Stimulated activated CD4-positive, alpha-beta T cell treated with anti-CD3 and anti-CD28 coated beads, Interleukin-15, amount 100 ng/mL, for 24 hours (primary cell): ENCODE measurements around the gene ETFB.
A peak's percentile ranks its signal among the peaks of the same experiment; 100 is the strongest.
"Not testable (repeated sequence)": the region's sequence is repeated elsewhere in the genome, so short reads cannot be mapped to it uniquely, and the experiment has no call there.

Experiments used
- DNase-seq: peaks from one replicate; pipeline ENCODE4 v3.0.0-alpha.2; 2020

ETFB gene

DNA sequence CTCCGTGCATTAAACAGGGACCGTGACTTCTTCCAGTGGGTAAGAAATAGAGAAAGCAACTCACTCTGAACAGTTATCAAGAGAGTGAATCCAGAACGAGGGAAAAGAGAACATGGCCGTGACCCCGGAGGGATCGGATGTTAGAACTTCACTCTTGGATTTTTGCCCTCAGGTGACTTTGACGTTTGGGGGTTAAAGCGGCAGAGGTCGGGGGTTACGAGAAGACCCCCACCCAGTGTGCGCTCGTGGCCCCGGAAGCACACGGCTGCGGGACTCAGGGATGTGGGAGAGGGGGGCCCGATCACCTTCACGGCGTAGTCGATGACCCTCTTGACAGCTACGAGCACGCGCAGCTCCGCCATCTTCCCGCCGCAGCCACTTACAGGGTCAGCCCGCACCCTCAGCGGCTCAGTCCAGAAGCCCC, at the start of gene ETFB:
ETFB (minus strand) TSS at position 424 of the 424 bp plus-strand sequence; CDS start at position 362, 62 bp downstream.
- DNase-seq: no peak

DNA sequence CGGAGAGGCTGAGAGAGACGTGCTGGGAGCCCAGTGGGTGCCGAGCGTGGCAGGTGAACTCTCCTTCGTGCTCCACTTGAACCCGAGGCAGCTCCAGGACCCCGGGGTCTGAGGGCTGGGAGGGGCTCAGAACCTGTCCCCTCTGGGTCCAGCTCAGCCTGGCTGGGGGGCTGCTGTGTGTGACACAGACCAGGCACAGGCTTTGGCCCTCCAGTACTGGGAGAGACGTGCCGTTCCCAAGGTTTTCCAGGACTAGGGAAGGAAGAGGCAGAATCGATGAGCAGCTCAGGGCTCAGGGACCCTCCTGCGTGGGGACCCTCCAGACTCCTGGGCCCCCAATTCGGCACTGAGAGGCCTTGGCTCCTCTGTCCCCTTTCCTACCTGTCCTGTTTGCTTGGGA, 49.0 kb upstream of the ETFB start:
- DNase-seq: no peak

DNA sequence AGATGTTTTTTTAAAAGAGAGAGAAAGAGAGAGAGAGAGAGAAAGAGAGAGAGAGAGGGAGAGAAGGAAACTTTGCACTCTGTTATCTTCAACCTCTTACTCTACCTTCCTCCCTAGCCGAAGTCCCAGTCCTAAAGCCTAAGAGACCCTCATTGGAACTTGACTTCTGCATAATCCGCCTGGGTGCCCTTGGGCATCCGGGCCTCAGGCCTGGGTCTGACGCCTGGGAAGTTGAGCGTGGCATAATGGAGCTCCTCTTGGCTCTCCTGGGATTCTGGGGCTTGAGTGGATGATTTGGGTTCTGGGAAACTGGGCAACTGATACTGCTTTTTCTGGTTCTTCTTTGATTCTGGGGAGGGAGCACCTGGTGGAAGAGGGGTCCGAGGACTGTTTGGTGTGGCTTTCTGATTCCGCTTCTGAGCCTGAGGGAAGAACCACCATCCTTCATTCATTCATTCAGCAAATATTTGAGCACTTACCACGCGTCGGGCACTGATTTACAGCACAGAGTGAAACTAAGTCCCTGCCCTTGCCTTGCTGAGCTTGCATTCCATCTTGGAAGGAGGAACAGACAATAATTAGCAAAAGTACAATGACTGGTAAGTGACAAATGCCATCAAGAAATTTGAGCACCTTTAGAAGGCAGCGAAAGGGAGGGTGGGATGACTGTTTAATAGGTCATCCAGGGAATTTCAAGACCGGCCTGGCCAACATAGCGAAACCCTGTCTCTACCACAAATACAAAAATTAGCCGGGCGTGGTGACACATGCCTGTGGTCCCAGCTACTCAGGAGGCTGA, 45.0 kb upstream of the ETFB start:
- no peak for DNase-seq

DNA sequence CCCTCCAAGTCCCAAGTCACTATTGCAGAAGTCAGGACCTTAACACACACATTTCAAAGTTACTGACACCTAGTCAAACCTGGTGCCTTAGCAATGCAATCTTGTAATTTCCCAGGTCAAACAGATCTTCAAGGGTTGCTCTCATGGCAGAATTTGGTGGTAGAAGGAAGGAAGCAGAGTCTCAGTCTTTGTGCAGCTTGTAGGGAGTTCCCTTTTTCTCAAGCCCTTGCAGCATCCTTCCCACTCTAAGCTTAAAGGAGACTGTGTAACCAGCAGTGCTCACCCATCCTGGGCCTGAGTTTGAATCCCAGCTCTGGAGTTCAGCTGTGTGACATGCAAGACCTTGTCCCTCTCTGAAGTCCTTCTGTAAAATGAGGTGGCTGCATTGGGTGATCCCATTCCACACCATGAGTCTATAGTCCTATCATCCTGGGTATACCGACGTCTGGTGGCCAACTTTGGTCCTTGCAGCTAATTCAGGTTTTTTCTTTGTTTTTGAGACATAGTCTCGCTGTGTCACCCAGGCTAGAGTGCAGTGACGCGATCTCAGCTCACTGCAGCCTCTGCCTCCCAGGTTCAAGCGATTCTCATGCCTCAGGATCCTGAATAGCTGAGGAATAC, 41.4 kb upstream of the ETFB start:
- DNase-seq: peak; percentile 34

DNA sequence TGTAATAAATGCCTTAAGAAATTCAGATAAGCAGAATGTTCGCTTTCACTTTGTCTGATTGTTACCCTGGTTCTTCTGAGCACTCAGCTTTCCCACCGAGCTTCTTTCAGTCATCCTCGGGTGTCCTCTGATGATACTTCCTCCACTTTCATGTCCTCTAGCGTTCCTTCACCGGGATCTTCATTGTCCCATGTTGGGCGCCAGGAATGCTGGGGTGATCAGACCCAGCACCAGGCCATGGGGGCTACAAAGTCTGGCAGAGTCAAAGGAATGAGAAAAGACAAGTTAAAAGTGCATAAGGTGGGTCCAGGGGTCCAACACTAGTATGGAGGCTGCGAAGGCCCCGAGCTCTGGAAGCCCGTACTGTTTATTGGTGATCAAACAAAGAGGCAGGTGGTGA, 35.9 kb upstream of the ETFB start:
- no peak for DNase-seq

DNA sequence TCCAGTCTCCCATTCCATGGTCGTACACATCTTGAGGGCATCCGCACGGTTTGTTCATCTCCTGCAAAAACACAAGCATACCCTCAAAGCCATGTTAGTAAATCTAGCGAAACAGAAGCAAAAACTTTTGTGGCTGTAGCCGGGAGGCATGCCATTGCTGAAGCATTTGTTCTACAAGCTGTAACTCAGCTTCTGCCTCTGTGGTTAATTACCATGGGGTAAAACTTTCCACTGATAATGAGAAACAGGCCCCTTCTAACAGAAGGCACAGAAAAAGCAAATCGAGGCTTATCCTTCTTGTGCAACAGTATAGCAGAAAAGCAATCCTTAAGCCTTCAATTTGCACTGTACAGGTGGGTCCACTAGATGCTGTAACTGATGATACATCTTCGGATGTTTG, 33.7 kb upstream of the ETFB start:
- not testable (repeated sequence) for DNase-seq

DNA sequence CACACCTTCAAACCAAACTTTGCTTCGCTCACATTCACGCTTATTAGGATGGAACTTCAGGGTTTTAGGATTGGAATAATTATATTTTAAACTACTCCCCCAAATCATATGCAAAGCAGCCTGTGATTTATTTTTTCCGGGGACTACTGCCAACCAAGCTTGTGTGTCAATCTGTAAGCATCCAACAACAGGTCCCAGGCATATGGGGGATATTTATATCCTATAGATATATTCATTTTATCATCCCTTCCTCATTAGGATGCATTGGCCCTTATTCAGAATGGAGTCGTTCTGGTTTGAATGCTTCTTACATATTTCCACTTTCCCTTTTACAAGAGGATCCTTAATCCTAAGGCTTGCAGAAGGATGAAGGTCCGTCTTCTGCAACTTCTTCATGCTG, 33.0 kb upstream of the ETFB start:
- DNase-seq: no peak

DNA sequence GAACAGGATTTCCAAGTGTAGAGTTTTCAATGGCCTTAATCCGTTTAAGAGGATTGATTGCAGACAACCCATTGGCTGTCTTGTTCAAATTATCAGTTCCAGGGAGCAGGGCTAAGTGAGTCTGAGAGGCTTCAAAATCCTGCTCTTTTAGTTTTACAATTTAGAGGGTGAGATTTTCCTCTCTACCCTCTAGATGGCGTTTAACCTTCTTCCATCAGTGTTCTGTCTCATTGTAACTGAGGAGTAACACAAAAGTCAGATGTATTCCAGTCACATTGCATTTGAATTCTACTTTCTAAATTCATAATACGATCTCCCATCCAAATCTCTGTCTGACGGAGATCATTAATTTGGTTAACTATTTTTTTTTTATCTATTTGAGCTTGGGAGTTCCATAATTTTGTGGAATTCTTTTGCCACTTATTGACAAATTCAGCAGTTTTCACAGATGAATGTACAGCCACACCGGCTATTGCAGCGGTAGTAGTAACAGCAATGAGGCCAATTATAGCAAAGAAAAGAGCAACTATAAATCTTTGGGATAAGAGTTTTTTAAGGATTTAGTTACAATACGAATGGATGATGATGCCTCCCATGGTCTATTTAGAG, 32.0 kb upstream of the ETFB start:
- DNase-seq: no peak

DNA sequence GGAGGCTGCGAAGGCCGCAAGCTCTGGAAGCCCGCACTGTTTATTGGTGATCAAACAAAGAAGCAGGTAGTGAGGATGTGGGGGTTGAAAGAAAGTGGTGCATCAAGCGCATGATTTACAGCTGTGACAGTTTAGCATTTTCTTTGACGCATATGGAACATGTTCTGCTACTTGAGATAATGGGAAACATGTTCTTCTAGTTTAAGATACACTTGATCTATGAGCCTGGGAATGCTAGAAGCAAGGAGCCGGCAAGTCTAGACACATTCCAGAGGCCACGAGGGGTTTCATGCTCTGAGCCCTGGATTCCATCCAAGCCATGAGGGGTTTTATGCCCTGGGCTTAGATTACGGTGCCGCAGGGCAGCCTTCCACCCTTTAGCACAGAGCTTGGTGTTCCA, 31.3 kb upstream of the ETFB start:
- DNase-seq: not testable (repeated sequence)

DNA sequence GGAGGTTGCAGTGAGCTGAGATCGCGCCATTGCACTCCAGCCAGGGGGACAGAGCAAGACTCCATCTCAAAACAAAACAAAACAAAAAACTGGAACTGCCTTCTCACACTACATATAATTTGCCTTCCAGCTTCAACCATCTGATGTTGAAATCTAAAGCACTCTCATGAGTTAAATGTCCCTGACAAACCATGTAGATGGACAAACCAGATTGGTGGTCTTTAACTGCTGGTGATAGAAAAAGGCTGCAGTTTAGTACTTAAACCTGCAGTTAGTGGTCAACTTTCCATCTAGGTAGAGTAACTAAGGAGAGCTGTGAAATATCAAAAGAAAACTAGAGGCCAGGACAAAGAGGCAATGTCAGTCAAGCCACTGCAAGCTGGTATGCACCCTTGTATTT, 30.0 kb upstream of the ETFB start:
- no peak for DNase-seq

DNA sequence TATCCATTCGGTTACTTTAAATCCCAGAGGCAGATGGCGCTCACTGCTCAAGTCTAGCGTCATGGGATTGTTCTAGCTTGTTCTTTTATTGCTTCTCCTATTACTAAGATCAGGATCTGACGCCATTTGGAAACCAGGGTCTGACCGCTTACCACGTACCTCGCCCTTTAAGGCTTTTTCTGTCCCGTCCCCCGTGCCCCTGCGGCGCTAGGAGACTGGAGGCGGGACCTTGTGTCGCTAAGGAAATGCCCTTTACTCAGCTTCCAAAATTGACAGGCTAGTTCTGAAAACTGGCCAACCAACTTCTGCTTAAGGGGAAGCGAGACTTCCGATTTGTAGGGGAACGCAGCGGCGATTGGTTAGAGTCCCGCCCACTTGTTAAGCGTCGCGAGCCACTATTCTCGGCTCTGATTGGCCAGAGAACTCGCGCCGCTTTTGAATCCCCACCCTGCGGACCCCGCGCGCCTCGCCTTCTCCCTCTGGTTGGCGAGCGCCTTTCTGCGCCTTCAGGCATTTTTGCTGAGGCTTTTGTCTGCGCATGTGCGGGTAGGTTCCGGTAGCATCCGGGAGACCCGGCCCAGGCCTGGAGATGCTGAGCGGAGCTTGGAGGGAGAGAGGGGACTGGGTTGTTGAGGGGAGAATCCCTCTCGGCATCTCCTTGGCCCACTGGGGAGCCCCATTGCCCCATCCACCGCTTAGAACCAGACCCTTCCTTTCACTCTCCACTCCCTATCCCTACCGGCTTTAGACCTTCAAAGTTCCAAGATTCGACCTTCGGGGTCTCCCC, 28.1 kb upstream of the ETFB start:
- DNase-seq: peak; percentile 98

DNA sequence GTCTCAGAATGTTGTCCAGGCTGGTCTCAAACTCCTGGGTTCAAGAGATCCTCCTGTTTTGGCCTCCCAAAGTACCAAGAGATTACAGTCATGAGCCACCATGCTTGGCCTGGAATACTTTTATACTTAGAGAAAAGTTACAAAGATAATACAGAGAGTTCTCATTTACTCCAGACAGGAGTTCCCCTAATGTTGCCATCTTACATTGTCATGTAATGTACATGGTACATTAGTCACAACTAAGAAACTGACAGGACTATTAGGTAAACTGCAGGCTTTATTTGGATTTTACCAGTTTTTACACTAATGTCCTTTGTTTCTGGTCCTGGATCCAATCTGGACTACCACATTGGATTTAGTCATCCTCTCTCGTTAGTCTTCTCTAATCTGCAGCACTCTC, 26.5 kb upstream of the ETFB start:
- DNase-seq: no peak

DNA sequence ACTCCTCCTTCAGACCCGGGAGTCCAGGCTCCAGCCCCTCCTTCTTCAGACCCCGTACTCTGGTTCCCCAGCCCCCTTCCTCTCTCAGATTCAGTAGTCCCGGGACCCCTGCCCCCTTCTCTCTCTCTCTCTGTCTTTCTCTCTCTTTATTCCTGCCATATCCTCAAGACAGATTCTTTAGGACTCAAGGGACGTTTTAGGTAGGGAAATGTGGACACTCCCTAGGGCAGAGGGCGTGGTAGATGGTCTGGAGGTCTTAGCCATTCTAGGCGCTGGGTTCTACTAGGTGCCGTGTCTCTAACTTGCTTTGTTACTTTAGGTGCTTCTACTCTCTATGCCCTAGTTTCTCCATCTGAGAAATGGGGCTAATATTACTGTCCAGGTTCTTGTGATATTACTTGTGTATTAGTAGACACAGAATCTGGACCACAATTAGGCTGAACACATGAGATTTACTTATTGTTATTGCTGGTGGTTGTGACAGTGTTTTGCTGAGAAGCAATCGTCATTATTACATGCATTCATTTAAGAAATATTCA, 25.0 kb upstream of the ETFB start:
- no peak for DNase-seq

DNA sequence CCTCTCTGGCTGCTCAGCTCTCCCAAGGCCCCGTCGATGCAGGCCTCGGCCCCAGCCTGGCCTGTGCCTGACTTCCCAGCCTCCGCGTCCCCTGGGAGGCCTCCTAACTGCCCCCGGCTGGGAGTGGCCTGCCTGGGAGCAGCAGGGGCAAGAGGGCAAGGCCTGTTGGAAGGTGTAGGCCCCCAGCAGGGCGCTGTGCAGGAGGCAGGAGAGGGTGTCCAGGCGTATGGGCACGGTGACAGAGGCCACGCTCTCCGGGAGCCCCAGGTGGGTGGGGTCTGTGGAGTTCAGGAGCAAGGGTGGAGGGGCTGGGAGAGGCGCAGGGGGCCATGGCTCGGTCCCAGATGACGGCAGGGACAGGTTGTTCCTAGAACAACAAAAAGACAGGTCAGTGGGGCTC, 23.0 kb upstream of the ETFB start:
- DNase-seq: no peak

DNA sequence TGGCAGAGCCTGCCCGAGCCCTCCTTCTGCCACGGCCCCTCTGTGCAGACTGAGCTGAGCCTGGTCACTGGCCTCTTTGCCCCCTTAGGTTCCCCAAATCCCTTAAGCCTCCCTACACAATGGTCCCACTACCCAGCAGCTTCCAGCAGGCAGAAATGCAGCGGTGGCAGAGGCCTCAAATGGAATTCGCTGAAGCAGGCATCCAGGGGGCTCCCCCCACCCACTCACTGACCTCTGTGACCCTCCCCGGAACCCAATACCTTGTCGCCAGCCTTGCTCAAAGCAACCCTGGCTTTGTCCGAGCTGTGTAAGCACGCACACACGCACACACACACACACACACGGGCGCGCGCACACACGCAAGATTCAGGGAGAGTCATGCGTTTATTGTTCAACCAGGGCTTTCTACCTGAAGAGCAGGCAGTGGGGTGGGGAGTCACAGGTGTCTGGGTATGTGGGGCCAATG, 21.8 kb upstream of the ETFB start, which contains the start of gene LIM2:
LIM2 (minus strand) TSS at position 51 of the 466 bp plus-strand sequence. CDS start 531 bp downstream, outside the sequence.
- no peak for DNase-seq

DNA sequence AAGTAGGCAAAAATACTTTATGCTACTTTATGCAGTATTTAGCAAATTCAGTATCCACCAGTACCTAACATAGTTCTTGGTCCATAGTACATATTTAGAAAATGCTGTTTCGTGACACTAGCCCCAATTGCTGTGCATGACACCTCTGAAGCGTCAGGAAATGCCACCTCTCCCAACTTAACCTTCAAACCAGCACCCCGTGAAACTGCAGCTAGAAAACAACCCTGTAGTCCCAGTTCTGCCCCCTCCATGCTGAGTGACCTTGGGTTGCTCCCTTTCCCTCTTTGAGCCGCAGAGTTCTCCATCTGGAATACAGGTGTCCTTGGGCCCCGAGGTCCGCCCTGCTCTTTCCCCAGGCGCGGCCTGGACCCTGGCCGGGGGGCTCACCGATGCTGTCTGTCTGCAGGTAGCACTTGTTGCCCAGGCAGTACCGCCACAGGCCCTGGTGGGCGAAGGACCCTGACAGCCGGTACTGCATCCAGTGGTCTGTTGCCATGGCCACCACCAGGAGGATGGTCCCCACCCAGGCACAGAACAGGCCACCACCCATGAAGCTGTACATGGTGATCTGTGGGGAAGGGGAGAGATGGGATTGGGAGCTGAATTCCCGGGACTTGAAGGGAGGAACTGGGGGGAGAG, 20.8 kb upstream of the ETFB start:
- no peak for DNase-seq

DNA sequence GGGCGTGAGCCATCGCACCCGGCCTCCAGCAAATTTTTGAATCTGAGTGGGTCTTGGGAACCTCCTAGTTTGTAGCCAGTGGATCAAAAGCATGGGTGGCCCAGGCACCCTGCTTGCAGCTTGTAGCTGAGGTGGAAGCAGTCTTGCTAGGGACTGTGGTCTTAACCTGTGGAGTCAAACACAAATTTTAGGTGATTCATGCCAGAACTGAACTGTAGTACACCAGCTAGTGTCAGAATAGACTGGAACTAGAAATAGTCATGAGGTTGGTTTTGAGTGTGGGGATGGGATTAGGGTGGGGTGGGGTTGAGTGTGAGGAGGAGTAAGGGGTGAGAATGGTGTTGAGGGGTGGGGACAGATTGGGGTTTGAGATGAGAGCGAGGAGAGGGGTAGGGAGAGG, 15.8 kb upstream of the ETFB start:
- no peak for DNase-seq

DNA sequence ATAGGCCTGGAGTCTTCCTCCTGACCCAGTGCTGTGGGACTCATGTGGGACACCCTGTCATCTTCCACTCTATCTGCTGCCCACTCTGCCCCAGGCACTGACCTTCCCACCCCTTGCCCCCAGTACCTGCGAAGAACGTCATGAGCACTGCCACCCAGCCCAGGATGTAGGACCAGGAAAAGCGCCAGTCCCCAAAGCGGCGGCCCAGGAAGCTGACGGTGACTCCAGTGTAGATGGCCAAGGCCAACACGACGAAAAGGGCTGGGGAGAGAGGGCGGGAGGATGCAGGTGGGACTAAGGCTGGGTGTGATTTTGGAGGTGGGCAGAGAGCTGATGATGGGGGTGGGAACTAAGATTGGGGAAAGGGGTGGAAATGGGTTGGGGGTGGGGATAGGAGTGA, 14.2 kb upstream of the ETFB start:
- DNase-seq: no peak

DNA sequence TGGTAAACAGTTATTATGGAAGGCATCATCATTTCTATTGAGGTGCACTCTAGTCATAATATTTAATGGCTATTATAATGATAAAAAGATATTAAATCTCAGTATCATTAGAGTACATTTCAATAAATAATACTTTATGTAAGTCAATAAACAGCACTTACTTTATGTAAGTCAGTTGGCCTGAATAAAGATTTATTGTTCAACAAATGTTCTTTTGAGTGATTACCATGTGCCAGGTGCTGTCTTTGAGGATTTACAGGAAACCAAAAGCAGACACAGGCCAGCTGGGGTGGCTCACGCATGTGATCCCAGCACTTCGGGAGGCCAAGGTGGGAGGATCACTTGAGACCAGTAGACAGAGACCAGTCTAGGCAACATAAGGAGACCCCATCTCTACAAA, 11.2 kb upstream of the ETFB start:
- DNase-seq: no peak

DNA sequence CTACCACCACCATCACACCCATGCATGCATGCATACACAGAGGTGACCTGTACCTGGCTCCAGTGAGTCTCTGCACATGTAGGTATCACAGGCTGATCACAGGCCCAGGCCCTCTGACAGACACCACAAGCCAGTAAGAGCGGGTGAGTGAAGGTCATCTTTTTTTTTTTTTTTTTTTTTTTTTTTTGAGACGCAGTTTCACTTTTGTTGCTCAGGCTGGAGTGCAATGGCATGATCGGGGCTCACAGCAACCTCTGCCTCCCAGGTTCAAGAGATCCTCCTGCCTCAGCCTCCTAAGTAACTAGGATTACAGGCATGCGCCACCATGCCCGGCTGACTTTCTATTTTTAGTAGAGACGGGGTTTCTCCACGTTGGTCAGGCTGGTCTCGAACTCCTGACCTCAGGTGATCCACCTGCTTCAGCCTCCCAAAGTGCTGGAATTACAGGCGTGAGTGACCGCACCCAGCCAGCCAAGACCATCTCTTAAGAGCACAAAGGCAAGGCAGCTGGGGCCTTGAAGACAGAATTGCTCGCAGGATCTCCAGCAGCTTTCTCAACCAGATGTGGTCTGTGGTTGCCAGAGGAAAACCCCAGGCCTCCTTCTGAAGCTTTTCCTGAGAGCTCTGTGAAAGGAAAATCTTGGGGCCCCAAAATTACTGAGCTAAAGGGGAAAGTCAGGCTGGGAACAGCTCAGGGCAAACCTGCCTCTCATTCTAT, 9.5 kb upstream of the ETFB start:
- peak; percentile 78 for DNase-seq

DNA sequence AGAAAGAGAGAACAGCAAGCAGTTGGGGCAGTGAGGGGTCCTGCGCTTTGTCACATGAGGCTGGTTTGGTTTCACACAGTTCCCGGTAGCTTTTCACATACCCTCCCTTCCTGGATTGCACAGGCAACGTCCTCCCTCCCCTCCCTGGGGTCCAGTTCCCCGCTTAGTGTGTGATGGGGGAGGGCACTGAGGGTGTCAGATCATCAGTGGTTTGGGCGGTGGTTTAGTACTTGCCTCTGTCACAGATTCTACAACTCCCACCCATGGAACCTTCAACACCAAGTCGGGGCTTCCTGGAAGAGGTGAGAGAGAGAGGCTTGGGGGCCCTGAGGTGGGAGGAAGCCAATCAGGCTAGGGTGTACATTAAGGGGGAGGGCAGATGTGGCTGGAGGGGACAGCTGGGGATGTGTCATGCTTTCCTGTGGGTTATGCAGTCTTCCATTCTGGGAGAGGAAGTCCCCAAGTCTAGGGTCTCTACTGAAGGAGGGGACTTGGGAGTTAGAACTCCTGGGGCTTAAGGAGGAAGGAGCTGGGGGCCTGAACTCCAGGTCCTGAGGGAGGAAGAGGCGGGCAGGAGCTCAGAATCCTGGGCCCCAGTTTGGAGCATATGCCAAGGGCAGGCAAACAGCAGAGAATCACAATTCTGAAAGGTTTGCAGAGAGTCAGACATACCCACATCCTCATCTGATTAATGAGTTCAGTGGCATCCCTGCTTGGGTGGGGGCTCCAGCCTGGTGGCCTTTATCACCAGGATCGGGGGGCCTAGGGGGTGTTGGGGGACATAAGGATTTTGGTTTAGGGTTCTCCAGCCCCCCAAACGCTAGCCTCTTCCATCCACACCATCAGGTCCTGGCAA, 6.7 kb upstream of the ETFB start, which contains the start of gene NKG7:
NKG7 (minus strand) TSS at position 6 of the 856 bp plus-strand sequence. CDS start 119 bp downstream, outside the sequence.
- DNase-seq: peak; percentile 90
